Measurements from ENCODE around the gene ANXA6. TPM values are rescaled to one million over a fixed set of nuclear protein-coding genes. Genes with fewer than 3 reads are reported as not detected.
A peak's percentile ranks its signal among the peaks of the same experiment; 100 is the strongest.

Gene ANXA6
- polyA plus RNA-seq, 3 donors: 60.6 to 124 (median 93.5) TPM

DNA sequence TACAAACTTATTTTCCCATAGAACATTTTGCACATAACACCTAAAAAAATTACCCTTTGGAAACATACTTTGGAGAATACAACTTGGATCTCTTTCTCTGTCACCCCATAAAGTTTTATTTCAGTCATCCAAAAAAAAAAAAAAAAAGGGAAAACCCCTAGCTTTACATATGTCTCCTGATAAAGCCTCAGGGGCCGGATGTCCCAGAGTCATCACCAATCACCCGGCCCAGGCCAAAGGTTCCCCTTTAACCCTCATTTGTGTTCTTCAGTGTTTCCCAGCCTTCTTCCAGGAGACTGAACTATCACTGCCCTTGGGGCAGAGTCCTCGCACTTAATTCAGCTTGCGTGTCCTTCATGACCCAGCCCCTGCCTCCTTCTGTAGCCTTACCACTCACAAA lies 28.8 kb downstream of the ANXA6 start:
- Histone ChIP-seq H3K9me3 (replicated peaks in 1 of 2; ENCODE audit: control insufficient read depth in 1 of 2, insufficient read depth in 1 of 2, low read length in 2 of 2) (no peaks in the 10 kb centered on the region), H3K9ac (ENCODE audit: insufficient read depth, low read length, poor library complexity, severe bottlenecking) (no peak overlapping the region), H3K79me2 (ENCODE audit: insufficient read depth, low read length) (peaks cover 29% of the 10 kb centered on the region), H4K20me1 (ENCODE audit: insufficient read depth, low read length) (peaks cover 18% of the 10 kb centered on the region), H3K4me3 (replicated peaks in 1 of 3; ENCODE audit: low read depth in 2 of 3, low read length in 3 of 3) (no peak overlapping the region), H3K27me3 (ENCODE audit: control insufficient read depth in 2 of 2, insufficient read depth in 2 of 2, low read length in 2 of 2) (no peaks in the 10 kb centered on the region), H3K4me2 (replicated peaks; ENCODE audit: extremely low read depth, low read length, poor library complexity, severe bottlenecking) (no peak overlapping the region), H3K4me1 (ENCODE audit: control insufficient read depth in 1 of 2, insufficient read depth in 2 of 2, low read length in 2 of 2) (peaks cover 49 to 54% of the 10 kb centered on the region in 2 donors), H3K36me3 (replicated peaks in 1 of 2; ENCODE audit: control insufficient read depth in 1 of 2, insufficient read depth in 2 of 2, low read length in 2 of 2) (peaks cover 53 to 71% of the 10 kb centered on the region in 2 donors), H2AFZ (ENCODE audit: insufficient read depth, low read depth, low read length, poor library complexity, severe bottlenecking) (no peak overlapping the region), H3K27ac (ENCODE audit: low read depth in 1 of 2, low read length in 2 of 2) (peak overlapping the region in 1 of 2 donors; percentile 0)
- intact Hi-C loops (cut with micrococcal nuclease): loop anchor here (5.0 kb wide), 1 partner anchor 108 kb away; no protein-coding TSS in a partner anchor
- no peaks in the 10 kb centered on the region for H3K9me3 Mint-ChIP-seq
- TF ChIP-seq, protein P1, sequence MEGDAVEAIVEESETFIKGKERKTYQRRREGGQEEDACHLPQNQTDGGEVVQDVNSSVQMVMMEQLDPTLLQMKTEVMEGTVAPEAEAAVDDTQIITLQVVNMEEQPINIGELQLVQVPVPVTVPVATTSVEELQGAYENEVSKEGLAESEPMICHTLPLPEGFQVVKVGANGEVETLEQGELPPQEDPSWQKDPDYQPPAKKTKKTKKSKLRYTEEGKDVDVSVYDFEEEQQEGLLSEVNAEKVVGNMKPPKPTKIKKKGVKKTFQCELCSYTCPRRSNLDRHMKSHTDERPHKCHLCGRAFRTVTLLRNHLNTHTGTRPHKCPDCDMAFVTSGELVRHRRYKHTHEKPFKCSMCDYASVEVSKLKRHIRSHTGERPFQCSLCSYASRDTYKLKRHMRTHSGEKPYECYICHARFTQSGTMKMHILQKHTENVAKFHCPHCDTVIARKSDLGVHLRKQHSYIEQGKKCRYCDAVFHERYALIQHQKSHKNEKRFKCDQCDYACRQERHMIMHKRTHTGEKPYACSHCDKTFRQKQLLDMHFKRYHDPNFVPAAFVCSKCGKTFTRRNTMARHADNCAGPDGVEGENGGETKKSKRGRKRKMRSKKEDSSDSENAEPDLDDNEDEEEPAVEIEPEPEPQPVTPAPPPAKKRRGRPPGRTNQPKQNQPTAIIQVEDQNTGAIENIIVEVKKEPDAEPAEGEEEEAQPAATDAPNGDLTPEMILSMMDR (IDR thresholded peaks at IDR 0.05): no peak
- H3K27me3 Mint-ChIP-seq (ENCODE audit: low read depth in 3 of 3): peaks cover 0 to 2% (median 0%) of the 10 kb centered on the region in 3 donors
- H3K27ac Mint-ChIP-seq: peak overlapping the region in 5 of 7 donors; percentile 4 to 74 (median 41)
- peaks cover 66 to 77% of the 10 kb centered on the region in 2 donors for H3K36me3 Mint-ChIP-seq
- 100% methylated on average over 2 of the region's 4 CpGs for WGBS (ENCODE audit: insufficient coverage)
- no peak overlapping the region for H3K4me3 Mint-ChIP-seq
- peaks cover 57% of the 10 kb centered on the region for H3K4me1 Mint-ChIP-seq
- DNase-seq: no peak

DNA sequence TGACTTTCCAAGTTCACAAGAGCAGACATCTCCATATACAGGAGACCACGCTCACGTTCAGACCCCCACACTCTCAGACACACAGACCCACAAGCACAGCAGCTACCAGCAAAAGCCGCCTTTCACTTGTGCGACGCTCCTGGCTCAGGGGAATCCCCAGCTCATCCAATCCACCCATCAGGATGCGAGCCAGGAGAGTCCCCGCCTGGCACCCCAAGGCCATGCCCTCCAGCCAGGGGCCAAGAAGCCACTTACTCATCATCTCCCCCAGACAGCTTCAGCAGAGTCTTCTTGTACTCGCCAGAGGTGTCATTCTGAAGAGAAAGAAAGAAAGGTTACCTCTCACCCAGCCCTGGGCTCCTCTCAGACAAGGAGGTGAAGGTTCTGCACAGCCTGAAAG lies 29.7 kb downstream of the ANXA6 start:
- Histone ChIP-seq H3K27ac (ENCODE audit: low read depth in 1 of 2, low read length in 2 of 2) (no peak overlapping the region), H3K4me3 (replicated peaks in 1 of 3; ENCODE audit: low read depth in 2 of 3, low read length in 3 of 3) (no peak overlapping the region), H3K4me2 (replicated peaks; ENCODE audit: extremely low read depth, low read length, poor library complexity, severe bottlenecking) (no peak overlapping the region), H3K79me2 (ENCODE audit: insufficient read depth, low read length) (peaks cover 33% of the 10 kb centered on the region), H3K9ac (ENCODE audit: insufficient read depth, low read length, poor library complexity, severe bottlenecking) (no peak overlapping the region), H4K20me1 (ENCODE audit: insufficient read depth, low read length) (peaks cover 24% of the 10 kb centered on the region), H2AFZ (ENCODE audit: insufficient read depth, low read depth, low read length, poor library complexity, severe bottlenecking) (no peak overlapping the region), H3K9me3 (replicated peaks in 1 of 2; ENCODE audit: control insufficient read depth in 1 of 2, insufficient read depth in 1 of 2, low read length in 2 of 2) (no peaks in the 10 kb centered on the region), H3K4me1 (ENCODE audit: control insufficient read depth in 1 of 2, insufficient read depth in 2 of 2, low read length in 2 of 2) (peaks cover 44 to 49% of the 10 kb centered on the region in 2 donors), H3K36me3 (replicated peaks in 1 of 2; ENCODE audit: control insufficient read depth in 1 of 2, insufficient read depth in 2 of 2, low read length in 2 of 2) (peaks cover 59 to 73% of the 10 kb centered on the region in 2 donors), H3K27me3 (ENCODE audit: control insufficient read depth in 2 of 2, insufficient read depth in 2 of 2, low read length in 2 of 2) (no peaks in the 10 kb centered on the region)
- intact Hi-C loops (cut with micrococcal nuclease): loop anchor here (5.0 kb wide), 1 partner anchor 109 kb away; no protein-coding TSS in a partner anchor
- peaks cover 53% of the 10 kb centered on the region for H3K4me1 Mint-ChIP-seq
- H3K27ac Mint-ChIP-seq: peak overlapping the region in 4 of 7 donors; percentile 12 to 74 (median 54)
- peaks cover 0 to 2% (median 0%) of the 10 kb centered on the region in 3 donors for H3K27me3 Mint-ChIP-seq (ENCODE audit: low read depth in 3 of 3)
- H3K9me3 Mint-ChIP-seq: no peaks in the 10 kb centered on the region
- DNase-seq: no peak
- TF ChIP-seq, protein P1 (IDR thresholded peaks at IDR 0.05): no peak
- no CpG with 5 or more reads among the region's 8 CpGs for WGBS (ENCODE audit: insufficient coverage)
- no peak overlapping the region for H3K4me3 Mint-ChIP-seq
- H3K36me3 Mint-ChIP-seq: peaks cover 69 to 81% of the 10 kb centered on the region in 2 donors

Data from CD14-positive monocyte (primary cell).